Measurements from ENCODE around the gene DDX59.
"Not testable (repeated sequence)": the region's sequence is repeated elsewhere in the genome, so short reads cannot be mapped to it uniquely, and the experiment has no call there.

DDX59 gene

DNA sequence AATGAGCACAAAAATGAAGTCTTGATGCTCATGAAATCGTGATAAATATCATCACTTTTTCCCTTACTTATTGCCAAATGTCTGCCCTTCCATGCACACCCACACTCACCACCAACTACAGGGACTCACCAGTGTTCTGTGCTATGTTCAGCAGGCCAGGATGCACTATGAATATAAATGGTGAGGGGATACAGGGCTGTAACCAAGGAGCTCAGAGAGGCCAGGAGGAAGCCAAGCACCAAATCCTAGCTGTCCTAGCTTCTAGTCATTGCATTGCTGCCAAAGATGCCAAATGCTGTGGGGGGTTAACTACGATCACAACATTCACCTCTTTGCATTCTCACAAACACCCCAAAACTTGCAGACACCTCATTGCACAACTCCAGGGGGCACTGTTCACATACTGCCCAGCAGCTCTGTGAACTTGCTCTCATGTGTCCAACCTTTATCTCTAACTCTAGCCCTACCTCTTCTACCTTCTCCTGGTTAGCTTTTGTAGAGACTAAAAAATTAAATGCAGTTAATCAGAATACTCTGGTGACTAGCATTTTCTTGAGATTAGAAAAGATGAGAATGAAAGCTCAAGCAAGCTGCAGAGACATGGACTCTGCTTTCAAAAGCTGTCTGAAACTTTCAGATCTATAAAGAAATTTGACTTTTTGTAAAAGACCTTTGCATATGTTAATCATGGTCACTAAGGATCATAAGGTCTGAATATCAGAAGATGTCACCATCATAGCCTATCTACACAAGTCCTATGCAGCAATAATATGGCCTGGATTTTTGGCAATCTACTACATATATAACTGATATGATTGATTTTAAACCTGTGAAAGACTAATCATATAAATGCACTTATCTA, 35.2 kb downstream of the DDX59 start:
- ATAC-seq: no peak
- no peak for TF ChIP-seq ZFP3 (CRISPR knock-in tag; IDR thresholded peaks at IDR 0.05)
- TF ChIP-seq, protein P1, sequence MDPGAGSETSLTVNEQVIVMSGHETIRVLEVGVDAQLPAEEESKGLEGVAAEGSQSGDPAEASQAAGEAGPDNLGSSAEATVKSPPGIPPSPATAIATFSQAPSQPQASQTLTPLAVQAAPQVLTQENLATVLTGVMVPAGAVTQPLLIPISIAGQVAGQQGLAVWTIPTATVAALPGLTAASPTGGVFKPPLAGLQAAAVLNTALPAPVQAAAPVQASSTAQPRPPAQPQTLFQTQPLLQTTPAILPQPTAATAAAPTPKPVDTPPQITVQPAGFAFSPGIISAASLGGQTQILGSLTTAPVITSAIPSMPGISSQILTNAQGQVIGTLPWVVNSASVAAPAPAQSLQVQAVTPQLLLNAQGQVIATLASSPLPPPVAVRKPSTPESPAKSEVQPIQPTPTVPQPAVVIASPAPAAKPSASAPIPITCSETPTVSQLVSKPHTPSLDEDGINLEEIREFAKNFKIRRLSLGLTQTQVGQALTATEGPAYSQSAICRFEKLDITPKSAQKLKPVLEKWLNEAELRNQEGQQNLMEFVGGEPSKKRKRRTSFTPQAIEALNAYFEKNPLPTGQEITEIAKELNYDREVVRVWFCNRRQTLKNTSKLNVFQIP (CRISPR knock-in tag; IDR thresholded peaks at IDR 0.05; ENCODE audit: borderline replicate concordance, low read depth): no peak
- TF ChIP-seq TCF4 (CRISPR knock-in tag; IDR thresholded peaks at IDR 0.05; ENCODE audit: borderline replicate concordance): no peak
- TF ChIP-seq, protein P2, sequence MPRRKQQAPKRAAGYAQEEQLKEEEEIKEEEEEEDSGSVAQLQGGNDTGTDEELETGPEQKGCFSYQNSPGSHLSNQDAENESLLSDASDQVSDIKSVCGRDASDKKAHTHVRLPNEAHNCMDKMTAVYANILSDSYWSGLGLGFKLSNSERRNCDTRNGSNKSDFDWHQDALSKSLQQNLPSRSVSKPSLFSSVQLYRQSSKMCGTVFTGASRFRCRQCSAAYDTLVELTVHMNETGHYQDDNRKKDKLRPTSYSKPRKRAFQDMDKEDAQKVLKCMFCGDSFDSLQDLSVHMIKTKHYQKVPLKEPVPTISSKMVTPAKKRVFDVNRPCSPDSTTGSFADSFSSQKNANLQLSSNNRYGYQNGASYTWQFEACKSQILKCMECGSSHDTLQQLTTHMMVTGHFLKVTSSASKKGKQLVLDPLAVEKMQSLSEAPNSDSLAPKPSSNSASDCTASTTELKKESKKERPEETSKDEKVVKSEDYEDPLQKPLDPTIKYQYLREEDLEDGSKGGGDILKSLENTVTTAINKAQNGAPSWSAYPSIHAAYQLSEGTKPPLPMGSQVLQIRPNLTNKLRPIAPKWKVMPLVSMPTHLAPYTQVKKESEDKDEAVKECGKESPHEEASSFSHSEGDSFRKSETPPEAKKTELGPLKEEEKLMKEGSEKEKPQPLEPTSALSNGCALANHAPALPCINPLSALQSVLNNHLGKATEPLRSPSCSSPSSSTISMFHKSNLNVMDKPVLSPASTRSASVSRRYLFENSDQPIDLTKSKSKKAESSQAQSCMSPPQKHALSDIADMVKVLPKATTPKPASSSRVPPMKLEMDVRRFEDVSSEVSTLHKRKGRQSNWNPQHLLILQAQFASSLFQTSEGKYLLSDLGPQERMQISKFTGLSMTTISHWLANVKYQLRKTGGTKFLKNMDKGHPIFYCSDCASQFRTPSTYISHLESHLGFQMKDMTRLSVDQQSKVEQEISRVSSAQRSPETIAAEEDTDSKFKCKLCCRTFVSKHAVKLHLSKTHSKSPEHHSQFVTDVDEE (CRISPR knock-in tag; IDR thresholded peaks at IDR 0.05): no peak
- TF ChIP-seq, protein P3, sequence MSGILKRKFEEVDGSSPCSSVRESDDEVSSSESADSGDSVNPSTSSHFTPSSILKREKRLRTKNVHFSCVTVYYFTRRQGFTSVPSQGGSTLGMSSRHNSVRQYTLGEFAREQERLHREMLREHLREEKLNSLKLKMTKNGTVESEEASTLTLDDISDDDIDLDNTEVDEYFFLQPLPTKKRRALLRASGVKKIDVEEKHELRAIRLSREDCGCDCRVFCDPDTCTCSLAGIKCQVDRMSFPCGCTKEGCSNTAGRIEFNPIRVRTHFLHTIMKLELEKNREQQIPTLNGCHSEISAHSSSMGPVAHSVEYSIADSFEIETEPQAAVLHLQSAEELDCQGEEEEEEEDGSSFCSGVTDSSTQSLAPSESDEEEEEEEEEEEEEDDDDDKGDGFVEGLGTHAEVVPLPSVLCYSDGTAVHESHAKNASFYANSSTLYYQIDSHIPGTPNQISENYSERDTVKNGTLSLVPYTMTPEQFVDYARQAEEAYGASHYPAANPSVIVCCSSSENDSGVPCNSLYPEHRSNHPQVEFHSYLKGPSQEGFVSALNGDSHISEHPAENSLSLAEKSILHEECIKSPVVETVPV (CRISPR knock-in tag; IDR thresholded peaks at IDR 0.05): no peak
- TF ChIP-seq GLIS3 (CRISPR knock-in tag; IDR thresholded peaks at IDR 0.05): no peak

DNA sequence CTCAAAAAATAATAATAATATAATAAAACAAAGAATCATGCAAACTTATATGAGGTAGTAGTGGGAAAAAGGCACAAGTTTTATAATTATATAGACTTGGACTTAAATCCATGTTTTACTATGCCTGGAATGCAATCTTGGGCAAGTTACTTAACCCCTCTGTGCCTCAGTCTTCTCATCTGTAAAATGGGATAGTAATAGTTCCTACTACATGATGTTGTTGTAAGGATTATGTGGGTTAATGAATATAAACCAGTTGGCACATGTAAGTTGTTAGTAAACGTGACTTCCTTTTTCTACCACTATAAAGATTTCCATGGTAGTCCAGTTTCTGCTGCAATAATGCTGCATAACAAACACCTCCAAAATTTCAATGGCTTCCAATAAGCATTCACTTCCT, 38.3 kb downstream of the DDX59 start:
- TF ChIP-seq ARNTL (CRISPR knock-in tag; IDR thresholded peaks at IDR 0.05; ENCODE audit: borderline replicate concordance, low read depth) (no peak), PPARA (CRISPR knock-in tag; IDR thresholded peaks at IDR 0.05; ENCODE audit: borderline replicate concordance) (no peak), GLIS3 (CRISPR knock-in tag; IDR thresholded peaks at IDR 0.05) (no peak), ZNF565 (CRISPR knock-in tag; conservative IDR thresholded peaks at IDR 0.05; ENCODE audit: low read depth) (no peak), RARB (CRISPR knock-in tag; IDR thresholded peaks at IDR 0.05) (no peak), ZC3H10 (CRISPR knock-in tag; IDR thresholded peaks at IDR 0.05) (no peak), CSDC2 (CRISPR knock-in tag; IDR thresholded peaks at IDR 0.05) (no peak)
- TF ChIP-seq, protein P1 (CRISPR knock-in tag; IDR thresholded peaks at IDR 0.05; ENCODE audit: borderline replicate concordance, low read depth): no peak
- TF ChIP-seq, protein P4, sequence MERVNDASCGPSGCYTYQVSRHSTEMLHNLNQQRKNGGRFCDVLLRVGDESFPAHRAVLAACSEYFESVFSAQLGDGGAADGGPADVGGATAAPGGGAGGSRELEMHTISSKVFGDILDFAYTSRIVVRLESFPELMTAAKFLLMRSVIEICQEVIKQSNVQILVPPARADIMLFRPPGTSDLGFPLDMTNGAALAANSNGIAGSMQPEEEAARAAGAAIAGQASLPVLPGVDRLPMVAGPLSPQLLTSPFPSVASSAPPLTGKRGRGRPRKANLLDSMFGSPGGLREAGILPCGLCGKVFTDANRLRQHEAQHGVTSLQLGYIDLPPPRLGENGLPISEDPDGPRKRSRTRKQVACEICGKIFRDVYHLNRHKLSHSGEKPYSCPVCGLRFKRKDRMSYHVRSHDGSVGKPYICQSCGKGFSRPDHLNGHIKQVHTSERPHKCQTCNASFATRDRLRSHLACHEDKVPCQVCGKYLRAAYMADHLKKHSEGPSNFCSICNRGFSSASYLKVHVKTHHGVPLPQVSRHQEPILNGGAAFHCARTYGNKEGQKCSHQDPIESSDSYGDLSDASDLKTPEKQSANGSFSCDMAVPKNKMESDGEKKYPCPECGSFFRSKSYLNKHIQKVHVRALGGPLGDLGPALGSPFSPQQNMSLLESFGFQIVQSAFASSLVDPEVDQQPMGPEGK (CRISPR knock-in tag; IDR thresholded peaks at IDR 0.05; ENCODE audit: borderline replicate concordance): no peak
- TF ChIP-seq, protein P5, sequence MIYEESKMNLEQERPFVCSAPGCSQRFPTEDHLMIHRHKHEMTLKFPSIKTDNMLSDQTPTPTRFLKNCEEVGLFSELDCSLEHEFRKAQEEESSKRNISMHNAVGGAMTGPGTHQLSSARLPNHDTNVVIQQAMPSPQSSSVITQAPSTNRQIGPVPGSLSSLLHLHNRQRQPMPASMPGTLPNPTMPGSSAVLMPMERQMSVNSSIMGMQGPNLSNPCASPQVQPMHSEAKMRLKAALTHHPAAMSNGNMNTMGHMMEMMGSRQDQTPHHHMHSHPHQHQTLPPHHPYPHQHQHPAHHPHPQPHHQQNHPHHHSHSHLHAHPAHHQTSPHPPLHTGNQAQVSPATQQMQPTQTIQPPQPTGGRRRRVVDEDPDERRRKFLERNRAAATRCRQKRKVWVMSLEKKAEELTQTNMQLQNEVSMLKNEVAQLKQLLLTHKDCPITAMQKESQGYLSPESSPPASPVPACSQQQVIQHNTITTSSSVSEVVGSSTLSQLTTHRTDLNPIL (CRISPR knock-in tag; IDR thresholded peaks at IDR 0.05; ENCODE audit: low read depth): no peak
- ATAC-seq: no peak

DNA sequence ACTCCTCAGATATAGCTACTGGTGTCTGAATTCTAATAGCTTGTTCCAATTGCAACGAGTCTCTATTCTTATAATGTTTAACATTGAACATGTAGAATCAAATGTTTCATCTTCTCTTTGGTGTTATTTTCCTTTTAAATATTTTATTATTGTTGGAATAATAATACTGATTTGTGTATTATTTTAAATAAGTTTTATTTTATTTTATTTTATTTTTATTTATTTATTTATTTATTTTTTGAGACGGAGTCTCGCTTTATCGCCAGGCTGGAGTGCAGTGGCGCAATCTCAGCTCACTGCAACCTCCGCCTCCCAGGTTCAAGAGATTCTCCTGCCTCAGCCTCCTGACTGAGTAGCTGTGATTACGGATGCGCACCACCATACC, 39.2 kb downstream of the DDX59 start:
- not testable (repeated sequence) for ATAC-seq
